T-helper 9 cell (primary cell): ENCODE results near the gene KIF16B.
"Not testable (repeated sequence)": the region's sequence is repeated elsewhere in the genome, so short reads cannot be mapped to it uniquely, and the experiment has no call there.

Source experiments
- DNase-seq: peaks from one replicate; pipeline ENCODE4 v3.0.0-alpha.2; 2020

Gene KIF16B

DNA sequence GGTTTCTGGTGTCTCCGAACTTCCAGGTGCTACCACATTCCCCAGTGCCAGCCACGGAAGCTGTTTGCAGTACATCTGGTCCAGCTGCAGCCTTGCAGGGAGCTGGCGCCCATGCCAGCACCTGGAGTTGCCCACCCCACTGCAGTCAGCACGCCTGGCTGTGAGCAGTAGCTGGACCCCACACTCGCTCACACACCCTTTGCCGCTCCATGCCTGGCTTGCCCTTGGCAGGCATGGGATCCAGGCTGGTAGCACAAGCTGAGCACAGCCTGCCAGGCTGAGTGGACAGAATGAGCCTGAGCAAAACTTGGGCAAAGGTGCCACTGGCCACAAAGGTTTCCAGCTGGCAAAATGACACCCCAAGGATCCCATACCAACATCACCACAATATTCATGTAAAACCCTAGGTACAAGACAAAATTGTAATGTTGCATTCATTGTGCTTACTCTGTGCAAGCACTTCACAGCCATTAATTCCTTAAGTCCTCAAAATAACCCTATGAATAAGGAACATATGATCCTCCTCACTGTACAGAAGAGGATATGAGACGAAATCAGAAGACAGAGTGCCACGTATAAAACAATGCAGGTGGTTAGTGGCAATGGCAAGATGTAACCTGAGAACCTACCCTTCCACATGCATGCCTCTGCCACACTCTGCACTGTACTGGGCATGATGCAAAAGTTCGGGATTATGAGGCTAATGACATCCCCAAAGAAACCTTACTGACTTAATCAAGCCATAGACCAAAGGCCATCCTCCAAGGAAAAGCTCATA lies 18.3 kb downstream of the KIF16B start:
- no peak for DNase-seq

DNA sequence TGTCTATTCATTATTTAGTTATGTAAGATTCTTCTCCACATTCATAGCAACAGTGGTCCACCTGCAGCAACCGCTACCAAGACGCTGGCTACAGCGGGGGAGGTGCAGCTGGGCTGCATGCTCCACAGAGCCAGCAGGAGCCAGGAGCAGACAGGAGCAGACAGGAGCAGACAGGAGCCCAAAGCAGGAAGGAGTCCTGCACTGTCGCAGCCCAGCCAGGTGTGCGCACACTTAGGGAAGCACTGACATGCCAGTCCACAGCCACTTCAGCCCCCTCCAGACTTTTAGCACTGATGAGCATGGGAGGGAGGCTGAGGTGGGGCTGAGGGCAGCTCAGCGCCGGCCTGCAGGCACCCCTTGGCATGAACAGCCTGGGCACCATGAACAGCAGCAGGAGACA lies 19.6 kb downstream of the KIF16B start:
- DNase-seq = no peak

DNA sequence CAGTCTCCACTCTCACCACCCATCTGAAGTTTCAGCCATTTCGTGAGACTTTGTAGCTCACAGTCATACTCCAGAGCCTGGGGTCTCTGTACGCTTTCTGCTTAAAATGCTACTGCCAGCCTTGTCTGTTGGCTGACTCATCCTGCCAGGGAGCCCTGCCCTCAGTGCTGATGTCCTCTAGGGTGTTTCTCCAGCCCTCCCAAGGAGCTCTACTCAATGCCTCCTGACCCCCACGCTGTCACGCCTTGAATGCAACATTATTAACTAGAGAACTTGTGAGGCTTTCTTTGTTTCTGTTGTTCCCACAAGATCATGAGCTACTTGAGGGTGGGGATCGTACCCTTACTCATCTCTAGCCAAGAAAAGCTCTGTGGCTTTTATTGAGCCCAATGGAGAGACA lies 20.1 kb downstream of the KIF16B start:
- DNase-seq = no peak

DNA sequence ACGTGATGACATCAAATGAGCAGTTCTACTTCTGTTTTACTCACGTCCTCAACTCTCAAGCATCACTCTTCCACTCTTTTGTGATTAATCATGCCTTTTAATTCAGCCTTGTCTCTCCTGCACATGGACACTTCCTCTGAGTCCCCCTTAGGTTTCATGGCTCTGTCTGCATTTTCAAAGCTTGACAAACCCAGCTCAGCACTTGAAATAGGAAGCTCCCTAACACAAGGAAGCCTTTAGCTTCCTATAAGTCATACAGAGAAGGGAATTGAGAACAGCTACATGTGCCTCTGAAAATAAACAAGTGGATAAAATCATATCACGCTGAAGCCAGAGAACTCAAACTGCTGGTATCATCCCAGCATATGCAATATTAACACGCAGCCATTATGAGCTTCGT lies 21.2 kb downstream of the KIF16B start:
- DNase-seq = no peak

DNA sequence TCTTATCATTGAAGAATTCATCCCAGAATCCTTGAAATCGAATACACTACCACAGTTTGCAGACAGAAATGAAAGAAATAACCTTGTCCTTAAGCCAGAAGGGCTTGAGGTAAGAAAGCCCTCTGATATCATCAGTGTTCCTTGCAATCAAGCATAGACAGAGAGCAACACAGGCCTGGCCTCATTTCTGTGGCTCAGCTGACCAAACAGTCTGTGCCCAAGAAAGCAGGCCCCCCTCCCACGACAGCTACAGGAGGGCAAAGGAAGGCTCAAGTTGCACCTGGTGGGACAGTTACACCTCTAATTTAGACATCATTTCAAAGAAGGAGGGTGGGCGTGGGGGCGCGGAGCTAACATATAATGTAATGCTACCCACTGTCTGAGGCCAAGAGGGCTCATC lies 21.6 kb downstream of the KIF16B start:
- no peak for DNase-seq

DNA sequence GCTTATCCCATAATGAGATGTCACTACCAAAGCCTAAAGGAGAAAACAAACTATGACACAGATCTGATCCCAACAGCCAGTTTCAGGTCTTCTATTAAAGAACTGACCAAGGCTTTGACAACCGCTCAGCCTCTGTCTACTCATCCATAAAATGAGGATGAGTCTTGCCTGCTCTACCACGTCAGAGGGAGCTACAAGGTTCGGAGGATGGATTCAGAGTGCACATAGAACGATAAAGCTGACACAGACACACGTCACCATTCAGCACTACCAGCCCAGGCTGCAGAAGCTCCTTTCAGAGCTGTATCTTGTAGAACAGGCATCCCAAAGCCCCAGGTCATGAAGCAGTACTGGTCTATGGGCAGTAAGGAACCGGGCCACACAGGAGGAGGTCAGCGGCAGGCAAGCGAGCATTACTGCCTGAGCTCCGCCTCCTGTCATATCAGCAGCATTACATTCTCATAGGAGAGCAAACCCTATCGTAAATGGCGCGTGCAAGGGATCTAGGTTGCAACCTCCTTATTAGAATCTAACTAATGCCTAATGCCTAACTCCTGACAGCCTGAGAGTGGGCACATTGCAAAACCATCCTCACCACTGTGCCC lies 25.1 kb downstream of the KIF16B start:
- no peak for DNase-seq

DNA sequence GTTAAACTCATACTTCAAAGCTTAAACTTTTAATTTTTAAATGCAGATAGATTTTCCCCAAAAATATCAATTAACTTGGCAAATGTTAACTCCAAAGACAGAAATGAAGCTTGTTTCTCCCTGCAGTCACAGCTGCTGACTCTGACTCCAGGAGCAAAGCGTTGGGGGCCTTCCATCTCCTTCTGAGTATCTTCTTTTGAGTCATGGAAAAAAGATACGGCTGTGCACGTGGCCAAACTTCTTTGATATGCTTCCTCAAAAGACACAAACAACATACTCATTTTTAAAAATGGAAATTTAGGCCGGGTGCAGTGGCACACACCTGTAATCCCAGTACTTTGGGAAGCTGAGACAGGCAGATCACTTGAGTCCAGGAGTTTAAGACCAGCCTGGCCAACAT lies 28.3 kb downstream of the KIF16B start:
- DNase-seq = no peak

DNA sequence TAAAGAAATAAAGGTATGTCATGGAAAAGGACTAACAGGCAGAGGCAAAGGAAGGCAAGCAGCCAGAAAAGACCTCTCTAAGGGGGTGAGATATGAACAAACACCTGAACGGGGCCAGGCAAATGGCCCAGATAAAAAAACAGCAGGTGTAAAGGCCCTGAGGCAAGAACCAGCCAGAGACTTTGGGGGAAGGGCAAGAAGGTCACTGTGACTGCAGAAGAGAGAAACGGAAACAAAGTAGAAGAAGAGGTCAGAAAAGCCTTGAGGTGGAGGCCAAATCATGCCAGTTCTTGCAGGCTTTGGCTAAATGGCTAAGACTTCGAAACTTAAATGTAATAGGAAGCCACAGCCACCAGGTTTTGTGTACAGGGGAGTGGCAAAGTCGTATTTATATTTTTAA lies 30.8 kb downstream of the KIF16B start:
- no peak for DNase-seq

DNA sequence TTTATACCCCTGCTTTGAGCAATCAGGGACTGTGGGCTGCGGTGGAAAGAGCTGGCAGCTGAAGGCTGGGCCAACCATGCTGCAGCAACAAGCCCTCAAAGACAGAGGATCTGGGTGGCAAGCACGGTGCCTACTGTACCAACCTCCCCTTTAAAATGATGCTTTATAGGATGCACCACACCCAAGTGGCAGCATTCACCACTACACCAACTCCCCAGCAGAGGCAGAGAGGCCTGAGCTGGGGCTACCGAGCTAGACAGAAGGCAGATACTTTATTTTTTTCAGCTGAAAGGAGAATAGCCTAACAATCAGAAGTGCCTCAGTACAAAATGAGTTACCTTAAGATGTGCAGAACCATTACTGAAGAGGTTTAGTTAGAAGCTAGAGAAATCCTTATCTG lies 31.4 kb downstream of the KIF16B start:
- no peak for DNase-seq

DNA sequence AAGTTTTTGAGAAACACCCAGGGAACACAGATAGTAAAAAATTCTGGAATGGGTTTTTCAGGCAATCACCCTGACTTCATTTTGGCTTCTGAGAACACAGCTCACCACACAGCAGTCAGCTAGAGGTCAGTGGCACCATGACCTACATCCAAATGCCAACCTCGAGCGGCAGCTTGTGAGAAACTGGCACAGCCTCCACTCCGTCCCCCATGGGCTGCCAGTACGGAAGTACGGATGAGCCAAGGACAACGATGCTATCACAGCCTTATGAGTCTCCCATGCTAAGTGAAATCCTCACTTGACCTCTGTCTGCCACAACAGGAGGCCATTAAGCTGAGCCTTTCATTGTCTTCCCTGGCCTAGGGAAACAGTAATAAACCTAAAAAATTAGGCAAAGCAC lies 32.0 kb downstream of the KIF16B start:
- no peak for DNase-seq

DNA sequence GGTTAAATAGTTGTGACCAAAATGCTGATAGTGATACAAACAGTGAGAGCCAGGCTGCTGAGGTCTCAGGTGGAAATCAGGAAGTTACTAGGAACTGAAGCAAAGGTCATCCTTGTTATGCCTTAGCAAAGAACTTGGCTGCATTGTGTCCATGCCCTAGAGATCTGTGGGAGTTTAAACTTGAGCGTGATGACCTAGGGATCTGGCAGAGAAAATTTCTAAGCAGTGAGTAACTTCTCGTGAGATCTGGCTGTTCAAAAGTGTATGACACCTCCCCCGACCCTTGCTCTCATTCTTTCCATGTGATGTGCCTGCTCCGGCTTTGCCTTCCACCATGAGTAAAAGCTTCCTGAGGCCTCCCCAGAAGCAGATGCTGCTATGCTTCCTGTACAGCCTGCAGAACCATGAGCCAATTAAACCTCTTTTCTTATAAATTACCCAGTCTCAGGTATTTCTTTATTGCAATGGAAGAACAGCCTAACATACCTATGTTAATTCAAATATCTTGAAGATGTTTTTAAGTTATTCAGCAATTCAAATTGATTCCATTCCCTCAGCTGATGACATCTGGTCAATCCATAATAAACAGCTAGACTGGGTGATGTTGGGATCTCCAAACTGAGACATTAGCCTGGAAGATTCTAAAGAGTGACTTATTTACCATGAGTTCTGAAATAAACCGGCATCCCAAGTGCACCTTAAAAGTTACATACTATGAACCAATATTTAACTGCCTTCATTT lies 33.8 kb downstream of the KIF16B start:
- DNase-seq = no peak

DNA sequence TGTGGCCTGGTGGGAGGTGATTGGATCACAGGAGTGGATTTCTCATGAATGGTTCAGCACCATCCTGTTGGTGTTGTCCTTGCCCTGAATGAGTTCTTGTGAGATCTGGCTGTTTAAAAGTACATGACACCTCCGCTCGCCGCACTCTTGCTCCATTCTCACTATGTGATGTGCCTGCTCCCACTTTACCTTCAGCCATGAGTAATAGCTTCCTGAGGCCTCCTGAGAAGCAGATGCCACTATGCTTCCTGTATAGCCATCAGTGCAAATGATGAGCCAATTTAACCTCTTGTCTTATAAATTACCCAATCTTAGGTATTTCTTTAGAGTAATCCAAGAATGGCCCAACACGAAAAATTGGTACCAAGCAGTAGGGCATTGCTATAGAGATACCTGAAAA lies 34.5 kb downstream of the KIF16B start:
- DNase-seq = no peak

DNA sequence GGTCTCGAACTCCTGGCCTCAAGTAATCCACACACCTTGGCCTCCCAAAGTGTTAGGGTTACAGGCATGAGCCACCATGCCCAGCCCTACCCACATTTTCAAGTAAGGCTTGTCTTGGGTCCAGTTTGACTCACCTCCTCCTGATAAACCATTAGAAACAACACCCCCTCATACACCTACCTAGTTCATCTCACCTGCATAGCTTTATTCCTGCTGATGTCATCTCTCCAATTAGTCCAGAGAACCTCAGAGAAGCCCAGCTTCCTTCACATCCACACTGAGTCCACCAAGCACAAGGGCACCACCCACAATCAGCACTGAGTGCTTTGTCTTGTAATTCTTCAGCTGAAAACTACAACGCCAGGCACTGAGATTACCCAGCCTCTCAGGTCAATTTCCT lies 35.3 kb downstream of the KIF16B start:
- no peak for DNase-seq

DNA sequence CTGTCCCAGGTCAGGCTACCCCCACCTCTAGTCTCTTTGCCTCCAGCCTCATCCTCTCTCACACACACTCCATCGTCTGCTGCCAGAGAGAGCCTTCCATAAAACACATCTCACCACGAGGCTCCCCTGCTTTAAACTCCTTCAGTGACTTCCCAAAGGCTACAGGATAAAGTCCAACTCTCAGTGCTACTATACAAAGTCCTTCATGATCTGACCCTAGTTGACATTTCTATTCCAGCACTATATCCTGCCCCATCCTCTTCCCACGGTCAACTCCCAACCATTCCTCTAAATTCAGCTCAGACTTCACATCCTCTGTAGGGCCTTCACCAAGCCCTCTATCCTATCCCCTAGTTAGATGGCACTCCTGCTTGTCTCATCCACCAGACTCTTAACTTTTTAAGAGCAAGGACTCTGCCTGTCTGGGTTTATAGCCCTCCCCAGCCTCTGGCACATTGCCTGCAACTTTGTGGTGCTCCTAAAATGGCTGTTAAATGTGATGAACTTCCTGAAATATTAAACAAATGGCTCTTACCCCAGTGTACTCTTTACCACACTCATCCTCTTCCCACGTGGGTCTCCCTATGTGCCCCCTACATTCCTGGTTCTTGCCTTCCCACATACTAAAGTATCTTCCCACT lies 36.1 kb downstream of the KIF16B start:
- DNase-seq = no peak

DNA sequence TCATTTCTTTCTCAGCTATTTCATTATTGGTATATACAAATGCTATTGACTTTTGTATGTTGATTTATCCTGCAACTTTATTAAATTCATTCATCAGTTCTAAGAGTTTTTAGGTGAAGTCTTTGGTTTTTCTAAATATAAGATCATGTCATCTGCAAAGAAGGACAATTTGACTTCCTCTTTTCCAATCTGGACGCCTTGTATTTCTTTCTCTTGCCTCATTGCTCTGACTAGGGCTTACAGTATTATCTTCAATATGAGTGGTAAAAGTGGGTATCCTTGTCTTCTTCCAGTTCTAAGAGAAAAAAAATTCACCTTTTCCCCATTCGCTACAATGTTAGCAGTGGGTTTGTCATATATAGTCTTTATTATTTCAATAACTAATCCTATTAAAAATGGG lies 38.0 kb downstream of the KIF16B start:
- DNase-seq = no peak

DNA sequence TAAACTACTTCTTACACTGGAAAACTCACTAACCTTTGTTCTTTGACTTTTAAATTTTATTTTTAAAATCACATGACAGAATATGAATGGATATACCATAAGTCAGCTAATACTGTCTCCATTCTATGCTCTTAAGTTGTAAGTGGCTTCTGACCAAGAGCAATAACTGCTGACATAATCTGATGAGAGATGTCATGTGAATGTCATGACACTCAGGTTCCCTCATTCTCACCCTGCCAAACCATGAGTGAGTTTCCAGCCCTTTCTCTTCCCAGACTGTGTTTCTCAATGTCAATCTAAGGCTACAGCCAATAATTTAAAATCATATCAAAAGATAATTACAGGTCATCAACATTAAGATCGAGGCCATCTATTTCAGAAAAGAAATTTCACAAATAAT lies 39.7 kb downstream of the KIF16B start:
- DNase-seq = no peak

DNA sequence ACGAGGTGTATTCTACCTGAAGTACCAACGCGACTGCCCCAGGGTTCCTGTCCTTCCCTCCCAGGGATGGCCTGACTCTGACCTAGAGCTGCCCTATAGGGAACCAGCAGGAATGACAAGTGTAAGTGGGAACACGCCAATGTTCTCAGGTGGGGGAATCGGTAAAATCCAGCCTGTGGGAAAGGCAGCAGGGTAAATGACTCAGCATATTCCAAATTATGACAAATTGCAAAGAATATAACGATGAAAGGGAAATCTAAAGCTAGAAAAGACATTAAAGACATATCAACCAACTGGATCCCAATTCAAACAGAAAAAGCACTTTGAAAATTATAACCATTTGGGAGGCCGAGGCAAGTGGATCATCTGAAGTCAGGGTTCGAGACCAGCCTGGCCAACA lies 41.8 kb downstream of the KIF16B start:
- no peak for DNase-seq

DNA sequence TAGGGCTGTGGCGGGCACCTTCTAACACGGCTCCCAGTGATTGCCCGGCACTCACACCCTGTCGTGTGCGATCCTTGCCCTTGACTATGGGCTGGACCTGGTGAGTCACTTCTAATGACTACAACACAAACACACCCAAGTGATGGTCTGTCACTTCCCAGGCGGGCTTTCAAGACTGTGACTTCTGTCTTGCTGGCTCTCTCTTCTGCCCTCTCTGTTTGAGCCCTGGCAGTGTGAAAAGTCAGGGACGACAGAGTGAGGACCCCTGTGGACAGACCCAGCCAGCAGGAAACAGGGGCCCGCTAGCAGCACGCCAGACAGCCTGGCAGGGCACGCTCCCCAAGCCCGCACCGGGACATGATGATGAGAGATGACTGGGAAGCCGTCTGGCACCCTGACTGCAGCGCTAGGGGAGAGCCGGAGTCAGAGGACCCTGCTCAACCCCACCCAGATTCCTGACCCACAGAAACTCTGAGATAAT lies 43.0 kb downstream of the KIF16B start:
- no peak for DNase-seq

DNA sequence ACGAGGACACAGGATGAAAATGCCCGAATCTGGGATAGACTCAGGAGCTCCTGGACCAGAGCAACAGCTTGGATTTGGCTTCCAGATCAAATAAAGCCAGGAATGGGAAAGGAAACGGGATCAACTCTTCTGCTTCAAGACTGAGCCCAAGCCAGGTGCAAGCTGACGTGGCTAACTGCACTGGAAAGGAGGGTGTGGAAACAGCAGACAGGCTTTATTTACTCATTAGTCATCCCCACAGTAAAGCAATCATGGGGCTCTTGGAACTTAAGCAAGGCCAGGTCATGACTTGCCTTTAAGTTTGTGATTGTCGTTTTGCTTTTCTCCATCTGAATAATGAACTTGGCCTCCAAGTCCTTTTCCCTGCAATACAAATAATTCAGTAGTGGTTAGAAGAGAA lies 45.2 kb downstream of the KIF16B start:
- no peak for DNase-seq

DNA sequence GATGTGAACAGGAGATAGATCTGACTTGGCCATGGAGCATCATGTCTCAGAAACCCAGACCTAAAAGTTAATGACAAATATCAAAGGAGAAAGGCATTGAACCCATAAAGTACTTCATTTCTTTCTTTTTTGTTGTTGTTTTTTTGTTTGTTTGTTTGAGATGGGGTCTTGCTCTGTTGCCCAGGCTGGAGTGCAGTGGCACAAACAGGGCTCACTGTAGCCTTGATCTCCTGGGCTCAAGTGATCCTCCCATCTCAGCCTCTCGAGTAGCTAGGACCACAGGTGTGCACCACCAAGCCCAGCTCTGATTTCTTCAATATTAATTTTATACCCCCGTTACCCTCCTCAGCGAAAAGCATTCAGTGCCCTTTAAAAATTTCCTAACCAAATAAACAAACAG lies 45.8 kb downstream of the KIF16B start:
- DNase-seq = no peak

DNA sequence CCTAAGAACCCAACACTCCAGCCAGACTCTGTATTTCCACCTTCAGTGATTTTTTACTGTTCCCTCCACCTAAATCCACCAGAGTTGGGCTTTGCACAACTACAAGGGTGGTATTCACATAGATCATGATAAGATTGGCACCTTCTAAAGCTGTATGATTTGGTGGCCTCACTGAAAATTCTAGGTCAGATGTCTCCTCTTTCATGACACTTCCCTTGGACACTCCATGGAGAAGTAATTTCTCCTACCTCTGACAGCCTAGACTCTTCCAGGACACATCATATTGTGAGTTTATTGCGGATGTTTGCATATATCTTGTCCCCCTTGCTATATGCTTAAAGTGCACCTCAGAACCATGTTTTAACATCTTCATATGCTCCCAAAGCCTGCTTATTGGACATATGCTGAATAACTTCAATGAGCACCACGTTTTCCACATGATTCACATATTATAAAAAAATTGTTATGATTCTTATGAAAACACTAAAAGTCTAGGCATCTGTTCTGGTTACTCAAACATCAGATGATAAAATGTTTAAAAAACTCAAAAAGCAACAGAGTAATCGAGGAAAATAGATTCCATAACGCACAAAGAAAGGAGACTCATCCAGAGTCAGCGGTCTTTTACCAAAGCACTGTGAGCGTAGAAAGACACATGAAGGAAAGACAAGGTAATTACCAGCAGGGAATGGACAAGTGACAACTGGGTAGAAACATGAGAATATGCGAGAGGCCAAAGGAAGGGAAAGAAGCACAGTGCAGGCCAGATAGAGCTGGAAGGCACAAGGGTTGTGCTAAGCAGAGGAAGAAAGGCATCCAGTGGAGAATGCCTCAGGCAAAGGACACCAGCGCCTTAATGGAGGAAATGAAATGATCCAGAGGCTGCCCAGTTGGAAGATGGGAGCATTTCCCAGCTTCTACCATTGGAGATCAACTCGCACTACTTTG lies 46.5 kb downstream of the KIF16B start:
- DNase-seq = no peak

DNA sequence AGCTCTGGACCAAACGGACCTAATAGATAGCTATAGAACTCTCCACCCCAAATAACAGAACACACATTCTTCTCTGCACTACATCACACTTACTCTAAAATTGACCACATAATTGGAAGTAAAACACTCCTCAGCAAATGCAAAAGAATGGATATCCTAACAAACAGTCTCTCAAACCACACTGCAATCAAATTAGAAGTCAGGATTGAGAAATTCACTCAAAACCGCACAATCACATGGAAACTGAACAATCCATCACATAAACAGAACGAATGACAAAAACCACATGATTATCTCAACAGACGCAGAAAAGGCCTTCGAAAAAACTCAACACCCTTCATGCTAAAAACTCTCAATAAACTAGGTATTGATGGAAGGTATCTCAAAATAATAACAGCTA lies 50.6 kb downstream of the KIF16B start:
- not testable (repeated sequence) for DNase-seq
